HCT116 (cell line): ENCODE measurements around the gene STAP2. TPM values are rescaled to one million over a fixed set of nuclear protein-coding genes. Genes with fewer than 3 reads are reported as not detected.

Experiments used
- ATAC-seq: fragments of 200-7000 bp; cut with Tn5 transposase; 2 replicates; pipeline ENCODE4 v1.9.1; 2020; ENCODE audit warnings: mild to moderate bottlenecking, moderate library complexity
- BruUV-seq: library from RNA; stranded (reverse); fragments of 400-500 nt; replicated peaks from 2 replicates; lab custom pipeline; 2021; lab: Mats Ljungman, UMichigan
- CTCF ChIA-PET: fragments of 300-600 bp; sonication (Branson Sonifier 250); formaldehyde crosslinking; loops from one replicate; lab custom pipeline; 2021; ENCODE audit warnings: antibody characterized with exemption; lab: Charles Lee
- POLR2A ChIA-PET: fragments of 300-600, 350-600 bp; sonication (Branson Sonifier 250); formaldehyde crosslinking; loops from one replicate; lab custom pipeline; 2021; ENCODE audit warnings: antibody characterized with exemption; lab: Charles Lee
- RAD21 ChIA-PET, 2 experiments: fragments of 300-600 bp; sonication (Branson Sonifier 250); formaldehyde crosslinking; loops; one replicate each; lab custom pipeline; 2023; ENCODE audit warnings: low total read pairs in 2 of 2; ENCODE audit not compliant: uncharacterized antibody in 2 of 2, unreplicated experiment in 2 of 2, low non-redundant PET in 1 of 2; lab: Charles Lee
- DNase-seq: peaks from one replicate; pipeline ENCODE4 v3.0.0-alpha.2; 2010; ENCODE audit warnings: low read depth, low spot score
- H2AFZ ChIP-seq: fragments of 200-600 bp; shearing (Covaris generic), sonication (generic); 2 replicates; pipeline ENCODE4 v1.6.1; 2017; ENCODE audit warnings: low read depth, mixed run types, mixed read lengths, antibody characterized with exemption, low read length; ENCODE audit not compliant: poor library complexity, severe bottlenecking
- H3K27ac ChIP-seq: 2 replicates; pipeline ENCODE4 v1.5.1; 2012; ENCODE audit warnings: low read depth, low read length
- H3K27me3 ChIP-seq: fragments of 200-600 bp; sonication (generic); 2 replicates; pipeline ENCODE4 v1.6.1; 2016; ENCODE audit warnings: mixed run types, low read length, mixed read lengths; ENCODE audit not compliant: insufficient read depth
- H3K36me3 ChIP-seq, 2 experiments: fragments of 200-500 bp in 1 of 2; fragments of 200-600 bp in 1 of 2; sonication (Bioruptor generic) in 1 of 2; sonication (generic) in 1 of 2; 2 replicates each; pipeline versions ENCODE4 v1.5.1 to v1.6.1; 2014 to 2016; ENCODE audit warnings: low read length in 2 of 2, inconsistent platforms in 1 of 2, mixed read lengths in 1 of 2, mixed run types in 1 of 2; ENCODE audit not compliant: insufficient read depth in 2 of 2, control insufficient read depth in 1 of 2
- H3K4me1 ChIP-seq, 2 experiments: fragments of 200-600 bp in 1 of 2; sonication (generic) in 1 of 2; 2 replicates each; pipeline versions ENCODE4 v1.5.1 to v1.6.1; 2012 to 2017; ENCODE audit warnings: low read length in 2 of 2, inconsistent platforms in 1 of 2, mild to moderate bottlenecking in 1 of 2, mixed read lengths in 1 of 2, mixed run types in 1 of 2, moderate library complexity in 1 of 2; ENCODE audit not compliant: insufficient read depth in 2 of 2, control insufficient read depth in 1 of 2
- H3K4me2 ChIP-seq: fragments of 200-600 bp; sonication (generic); 2 replicates; pipeline ENCODE4 v1.6.1; 2017; ENCODE audit warnings: mixed run types, low read length, mixed read lengths
- H3K4me3 ChIP-seq, 2 experiments: fragments of 200-600 bp in 1 of 2; sonication (generic) in 1 of 2; replicated peaks in 1 of 2; 2 replicates each; pipeline ENCODE4 v1.5.1; 2011 to 2016; ENCODE audit warnings: low read length in 2 of 2, control low read depth in 1 of 2, low read depth in 1 of 2, mild to moderate bottlenecking in 1 of 2, mixed read lengths in 1 of 2, mixed run types in 1 of 2
- H3K79me2 ChIP-seq: fragments of 200-600 bp; sonication (generic); 2 replicates; pipeline ENCODE4 v1.6.1; 2017; ENCODE audit warnings: mild to moderate bottlenecking, mixed run types, low read length, moderate library complexity, mixed read lengths; ENCODE audit not compliant: insufficient read depth
- H3K9ac ChIP-seq: fragments of 200-600 bp; sonication (generic); 2 replicates; pipeline ENCODE4 v1.6.1; 2016; ENCODE audit warnings: low read length, mixed read lengths
- H3K9me2 ChIP-seq: fragments of 200-600 bp; sonication (generic), shearing (Covaris generic); 2 replicates; pipeline ENCODE4 v1.6.1; 2017; ENCODE audit warnings: mixed run types, mild to moderate bottlenecking, moderate library complexity; ENCODE audit not compliant: insufficient read depth
- H3K9me3 ChIP-seq, 2 experiments: fragments of 200-500 bp in 1 of 2; fragments of 200-600 bp in 1 of 2; sonication (Bioruptor generic) in 1 of 2; sonication (generic) in 1 of 2; 2 replicates each; pipeline ENCODE4 v1.6.1; 2014 to 2017; ENCODE audit warnings: low read length in 2 of 2, mixed read lengths in 2 of 2, inconsistent platforms in 1 of 2, low read depth in 1 of 2, mild to moderate bottlenecking in 1 of 2, mixed run types in 1 of 2, moderate library complexity in 1 of 2; ENCODE audit not compliant: control insufficient read depth in 1 of 2, insufficient read depth in 1 of 2
- H4K20me1 ChIP-seq: fragments of 200-600 bp; sonication (generic), shearing (Covaris generic); 2 replicates; pipeline ENCODE4 v1.6.1; 2017; ENCODE audit warnings: mixed run types, mild to moderate bottlenecking, moderate library complexity; ENCODE audit not compliant: insufficient read depth
- CBX3 ChIP-seq: IDR thresholded peaks from 2 replicates; pipeline ENCODE4 v1.6.1; 2012; ENCODE audit warnings: low read depth
- CEBPB ChIP-seq: IDR thresholded peaks from 2 replicates; pipeline ENCODE4 v1.6.1; 2012; ENCODE audit warnings: low read depth
- EGR1 ChIP-seq: IDR thresholded peaks from 2 replicates; pipeline ENCODE4 v1.6.1; 2012; ENCODE audit warnings: low read depth
- EZH2 ChIP-seq: fragments of 200-600 bp; sonication (generic); IDR thresholded peaks from 2 replicates; pipeline ENCODE4 v1.6.1; 2017; ENCODE audit warnings: antibody characterized with exemption, mixed run types
- EZH2phosphoT487 ChIP-seq: fragments of 200-600 bp; IDR thresholded peaks from 2 replicates; pipeline ENCODE4 v1.6.1; 2018; ENCODE audit warnings: antibody characterized with exemption, borderline replicate concordance
- FOSL1 ChIP-seq: IDR thresholded peaks from 2 replicates; pipeline ENCODE4 v1.6.1; 2012; ENCODE audit warnings: low read depth
- JUND ChIP-seq: IDR thresholded peaks from 2 replicates; pipeline ENCODE4 v1.6.1; 2012
- POLR2AphosphoS5 ChIP-seq: IDR thresholded peaks from 2 replicates; pipeline ENCODE4 v1.6.1; 2011; ENCODE audit warnings: mild to moderate bottlenecking, low read depth, low read length, moderate library complexity
- RAD21 ChIP-seq: IDR thresholded peaks from 2 replicates; pipeline ENCODE4 v1.6.1; 2012; ENCODE audit warnings: low read depth, mild to moderate bottlenecking
- SIN3A ChIP-seq: IDR thresholded peaks from 2 replicates; pipeline ENCODE4 v1.6.1; 2012; ENCODE audit warnings: low read depth
- SRF ChIP-seq: IDR thresholded peaks from 2 replicates; pipeline ENCODE4 v1.6.1; 2012; ENCODE audit warnings: low read depth
- ZFX ChIP-seq: fragments of 450-650 bp; IDR thresholded peaks from 2 replicates; pipeline ENCODE4 v1.6.1; 2017
- ZNF274 ChIP-seq: fragments of 200-500 bp; sonication (Bioruptor generic); IDR thresholded peaks from 2 replicates; pipeline ENCODE4 v1.6.1; 2014; ENCODE audit warnings: mild to moderate bottlenecking, low read depth, low read length, inconsistent platforms
- intact Hi-C: fragments of 100-400 bp; cut with micrococcal nuclease; formaldehyde crosslinking; loops from 2 replicates; pipeline ENCODE4 v1.10.0; 2022
- total RNA-seq: library from RNA; stranded (reverse); gene quantifications from one replicate; pipeline ENCODE4 v1.2.1, GENCODE V29; 2021; ENCODE audit not compliant: unreplicated experiment
- TF ChIP-seq, protein P1 (sequence below): IDR thresholded peaks from 2 replicates; pipeline ENCODE4 v1.6.1; 2012; ENCODE audit warnings: low read depth
- TF ChIP-seq, protein P2 (sequence below): IDR thresholded peaks from 2 replicates; pipeline ENCODE4 v1.6.1; 2012

Gene STAP2
- total RNA-seq, 1 experiment from 2014 or later, result 2.1 TPM

- TF ChIP-seq FOSL1 (no peak), RAD21 (no peak), EGR1 (no peak)
- TF ChIP-seq, all 23 proteins: peak for 0
Measured at GRCh38 chr19:4380254-4380727, 41.7 kb upstream of the STAP2 start (continued).

DNA sequence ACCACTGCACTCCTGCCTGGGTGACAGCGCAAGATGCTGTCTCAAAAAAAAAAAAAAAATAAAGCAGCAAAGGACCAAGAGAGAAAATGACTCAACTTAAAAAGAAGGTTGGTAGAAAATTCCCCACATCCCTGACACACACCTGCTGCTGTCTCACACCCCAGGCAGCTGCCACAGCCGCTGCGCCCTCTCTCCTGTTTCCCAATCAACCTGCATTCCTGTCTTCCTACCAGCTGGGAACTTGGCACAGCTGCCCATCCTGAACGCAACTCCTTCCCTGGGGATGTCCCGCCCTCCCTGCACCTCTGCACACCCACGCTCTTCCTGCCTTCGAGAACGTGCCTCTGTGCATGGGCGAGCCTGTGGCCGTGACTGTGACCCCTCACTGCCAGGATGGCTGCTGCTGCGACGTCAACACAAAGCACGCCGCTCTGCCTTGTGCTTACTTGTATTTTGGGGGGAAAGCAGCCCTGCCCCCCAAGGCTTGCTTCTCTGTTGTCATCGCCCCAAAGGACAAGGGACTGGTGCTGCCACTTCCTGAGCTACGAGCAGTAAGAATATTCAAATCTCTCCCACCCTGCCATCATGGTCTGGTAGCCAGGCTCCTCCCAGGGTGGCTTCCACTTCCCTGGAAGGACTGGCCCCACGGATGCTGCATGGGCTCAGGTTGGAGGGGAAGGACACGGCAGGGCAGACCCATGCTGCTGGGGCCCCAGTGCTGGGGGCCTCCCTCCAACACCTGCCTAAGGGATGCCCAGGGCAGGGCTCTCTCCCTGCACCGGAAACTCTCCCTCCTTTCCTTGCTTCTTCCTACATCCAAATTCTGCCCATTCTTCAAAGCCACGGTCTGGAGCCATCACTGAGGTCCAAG is 41.0 kb upstream of the STAP2 start:
- intact Hi-C loops, result no loop called here
- Histone ChIP-seq H3K9ac (no peak overlapping the region), H3K4me2 (peak overlapping the region; percentile 50), H3K27me3 (no peaks in the 10 kb centered on the region), H3K4me3 (no peak overlapping the region), H3K9me2 (no peaks in the 10 kb centered on the region), H3K27ac (peak overlapping the region; percentile 37), H3K36me3 (no peaks in the 10 kb centered on the region; a peak in 1 of 4 replicates), H3K79me2 (peaks cover 80% of the 10 kb centered on the region), H4K20me1 (peaks cover 3% of the 10 kb centered on the region; the same call in 1 of the 2 replicates), H3K4me1 (peaks cover 56 to 66% of the 10 kb centered on the region in 2 experiments), H2AFZ (no peak overlapping the region), H3K9me3 (no peaks in the 10 kb centered on the region)
- ATAC-seq (no peak), DNase-seq (no peak)
- no TSS peak for BruUV-seq
- RAD21 ChIA-PET, result no interaction called here
- CTCF ChIA-PET, result no interaction called here
- POLR2A ChIA-PET, result interaction anchor here (0.9 kb wide), 1 partner anchor 10 kb away, joined by 3 read pairs; no protein-coding TSS in a partner anchor
- no peak for TF ChIP-seq EZH2
- 0 out of 2 replicates have a peak, but pooled peaks have one; percentile 44 for TF ChIP-seq SIN3A
- peak; percentile 81 for TF ChIP-seq EGR1

DNA sequence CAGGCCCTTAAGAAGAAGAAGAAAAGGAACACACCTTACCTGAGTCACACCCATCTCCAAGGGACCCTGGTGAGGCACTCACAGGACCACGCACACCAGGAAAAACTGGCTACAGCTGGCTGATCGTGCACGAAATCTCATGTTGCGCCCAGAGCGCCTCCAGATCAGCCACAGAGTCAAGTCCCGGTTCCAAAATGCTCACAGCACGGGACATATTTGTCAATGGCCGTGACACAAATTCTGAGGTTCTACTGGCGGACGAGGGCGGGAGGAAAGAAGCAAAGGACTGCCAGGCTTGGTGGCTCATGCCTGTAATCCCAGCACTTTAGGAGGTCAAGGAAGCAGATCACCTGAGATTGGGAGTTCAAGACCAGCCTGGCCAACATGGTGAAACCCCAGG is 40.3 kb upstream of the STAP2 start:
- Histone ChIP-seq H3K4me1 (peaks cover 63 to 74% of the 10 kb centered on the region in 2 experiments), H3K4me3 (no peak overlapping the region), H3K9me2 (no peaks in the 10 kb centered on the region), H2AFZ (no peak overlapping the region), H3K4me2 (peak overlapping the region; percentile 50), H3K9ac (no peak overlapping the region), H3K36me3 (no peaks in the 10 kb centered on the region), H3K27ac (no peak overlapping the region), H3K9me3 (no peaks in the 10 kb centered on the region), H3K79me2 (peaks cover 80% of the 10 kb centered on the region), H4K20me1 (peaks cover 3% of the 10 kb centered on the region; the same call in 1 of the 2 replicates), H3K27me3 (no peaks in the 10 kb centered on the region)
- DNase-seq (no peak), ATAC-seq (no peak)
- ChIA-PET CTCF (no interaction called here), RAD21 (no interaction called here), POLR2A (no interaction called here)
- intact Hi-C loops, result no loop called here
- no TSS peak for BruUV-seq
- no peak for TF ChIP-seq EZH2
- TF ChIP-seq, protein P1, sequence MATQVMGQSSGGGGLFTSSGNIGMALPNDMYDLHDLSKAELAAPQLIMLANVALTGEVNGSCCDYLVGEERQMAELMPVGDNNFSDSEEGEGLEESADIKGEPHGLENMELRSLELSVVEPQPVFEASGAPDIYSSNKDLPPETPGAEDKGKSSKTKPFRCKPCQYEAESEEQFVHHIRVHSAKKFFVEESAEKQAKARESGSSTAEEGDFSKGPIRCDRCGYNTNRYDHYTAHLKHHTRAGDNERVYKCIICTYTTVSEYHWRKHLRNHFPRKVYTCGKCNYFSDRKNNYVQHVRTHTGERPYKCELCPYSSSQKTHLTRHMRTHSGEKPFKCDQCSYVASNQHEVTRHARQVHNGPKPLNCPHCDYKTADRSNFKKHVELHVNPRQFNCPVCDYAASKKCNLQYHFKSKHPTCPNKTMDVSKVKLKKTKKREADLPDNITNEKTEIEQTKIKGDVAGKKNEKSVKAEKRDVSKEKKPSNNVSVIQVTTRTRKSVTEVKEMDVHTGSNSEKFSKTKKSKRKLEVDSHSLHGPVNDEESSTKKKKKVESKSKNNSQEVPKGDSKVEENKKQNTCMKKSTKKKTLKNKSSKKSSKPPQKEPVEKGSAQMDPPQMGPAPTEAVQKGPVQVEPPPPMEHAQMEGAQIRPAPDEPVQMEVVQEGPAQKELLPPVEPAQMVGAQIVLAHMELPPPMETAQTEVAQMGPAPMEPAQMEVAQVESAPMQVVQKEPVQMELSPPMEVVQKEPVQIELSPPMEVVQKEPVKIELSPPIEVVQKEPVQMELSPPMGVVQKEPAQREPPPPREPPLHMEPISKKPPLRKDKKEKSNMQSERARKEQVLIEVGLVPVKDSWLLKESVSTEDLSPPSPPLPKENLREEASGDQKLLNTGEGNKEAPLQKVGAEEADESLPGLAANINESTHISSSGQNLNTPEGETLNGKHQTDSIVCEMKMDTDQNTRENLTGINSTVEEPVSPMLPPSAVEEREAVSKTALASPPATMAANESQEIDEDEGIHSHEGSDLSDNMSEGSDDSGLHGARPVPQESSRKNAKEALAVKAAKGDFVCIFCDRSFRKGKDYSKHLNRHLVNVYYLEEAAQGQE, result no peak
- TF ChIP-seq CEBPB, result no peak
- no peak for TF ChIP-seq ZNF274
- no peak for TF ChIP-seq POLR2AphosphoS5
- TF ChIP-seq FOSL1, result no peak
- TF ChIP-seq ZFX, result no peak
- TF ChIP-seq, protein P2, sequence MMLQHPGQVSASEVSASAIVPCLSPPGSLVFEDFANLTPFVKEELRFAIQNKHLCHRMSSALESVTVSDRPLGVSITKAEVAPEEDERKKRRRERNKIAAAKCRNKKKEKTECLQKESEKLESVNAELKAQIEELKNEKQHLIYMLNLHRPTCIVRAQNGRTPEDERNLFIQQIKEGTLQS, result no peak
- TF ChIP-seq JUND, result no peak
- TF ChIP-seq CBX3, result no peak
- TF ChIP-seq EZH2phosphoT487, result no peak
- TF ChIP-seq SRF, result no peak
- no peak for TF ChIP-seq EGR1
